CD4-positive, alpha-beta T cell treated with Interleukin-6 at 100 ng/mL for 8 hours (primary cell): ENCODE results near the gene EFCAB7.

Experiments
- DNase-seq: peaks from one replicate; pipeline ENCODE4 v3.0.0-alpha.2; 2020; ENCODE audit warnings: mixed read lengths, low spot score

The EFCAB7 gene

DNA sequence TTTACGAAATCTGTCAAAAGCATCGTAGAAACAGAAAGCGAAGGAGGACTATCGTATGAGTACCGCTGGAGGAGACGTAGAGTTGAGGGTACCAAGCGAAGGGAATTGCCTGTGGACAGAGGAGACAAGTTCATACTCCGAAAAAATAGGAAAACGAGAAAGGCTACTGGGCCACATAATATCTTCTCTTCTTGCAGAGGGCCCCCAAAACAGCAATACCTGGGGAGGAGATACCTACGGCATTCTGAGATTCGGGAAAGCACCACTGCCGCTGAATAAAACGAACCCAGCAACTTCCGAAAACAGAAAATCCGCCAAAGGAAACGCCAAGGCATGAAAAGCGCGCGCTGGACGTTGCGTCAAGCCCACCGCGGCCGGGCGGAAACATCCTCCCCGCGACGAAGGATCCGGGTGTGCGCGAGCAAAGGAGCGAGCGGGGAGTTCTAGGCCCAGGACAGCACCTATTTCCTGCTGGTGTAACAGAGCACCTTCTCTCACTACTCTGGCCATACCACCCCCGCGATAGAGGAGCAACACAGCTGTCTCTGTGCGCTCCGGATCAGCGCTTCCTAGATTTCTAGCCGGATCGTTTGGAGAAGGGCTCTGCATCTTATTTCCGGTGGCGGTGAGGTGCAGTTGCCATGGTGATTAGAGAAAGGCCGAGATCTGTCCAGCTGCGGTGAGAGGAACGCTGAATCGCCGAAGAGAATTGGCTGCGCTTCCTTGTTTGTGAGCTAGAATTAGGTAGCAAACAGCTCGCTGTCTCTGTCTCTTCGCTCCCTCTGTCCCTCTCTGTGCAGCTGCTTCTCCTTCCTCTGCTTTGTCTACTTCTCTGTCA is at the start of gene EFCAB7, which contains the start of gene ITGB3BP:
EFCAB7 (plus strand) TSS at position 635 of the 838 bp plus-strand sequence. CDS start 2,048 bp downstream, outside the sequence.
ITGB3BP (minus strand) TSS at position 335 of the 838 bp plus-strand sequence; CDS start at position 243, 92 bp downstream.
- peak; percentile 67 for DNase-seq

GRCh38 chr1:63475761-63476160 is 47.6 kb upstream of the EFCAB7 start:
- no peak for DNase-seq

DNA sequence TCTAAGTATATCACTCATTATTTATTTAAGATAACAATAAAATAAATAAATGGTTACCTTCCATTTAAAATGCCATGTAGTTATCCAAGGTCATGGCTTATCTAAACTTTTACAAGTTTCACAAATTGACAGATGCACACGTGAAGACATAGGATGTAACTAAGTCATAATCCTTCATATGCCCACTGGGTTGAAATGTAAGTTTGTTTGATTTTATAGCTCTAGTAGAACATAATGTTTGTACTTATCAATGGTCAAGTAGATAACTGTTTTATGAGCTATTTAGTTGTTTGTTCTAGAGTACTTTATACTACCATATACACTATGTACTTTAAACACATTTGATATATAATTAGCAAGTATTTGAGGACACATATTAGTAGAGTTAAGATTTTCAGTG is 43.3 kb upstream of the EFCAB7 start:
- DNase-seq, result no peak

DNA sequence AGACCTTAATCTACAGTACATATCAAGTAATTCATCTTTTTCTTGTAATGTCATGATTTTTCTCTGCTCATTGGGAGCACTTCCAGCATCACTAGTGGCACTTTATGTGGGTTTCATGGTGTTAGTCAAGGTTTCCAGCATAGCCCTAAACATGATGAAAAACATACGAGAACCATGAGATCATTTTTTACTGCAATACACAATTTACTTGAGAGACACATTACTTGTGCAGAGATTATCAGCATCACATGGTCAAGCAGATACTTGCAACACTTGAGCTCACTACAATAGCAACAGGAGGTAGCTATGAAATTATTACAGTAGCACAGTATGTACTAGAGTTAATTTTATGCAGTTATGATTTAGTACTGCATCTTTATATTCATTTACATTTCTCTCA is 36.7 kb upstream of the EFCAB7 start:
- no peak for DNase-seq

- no peak for DNase-seq
Observed at GRCh38 chr1:63487336-63488065, 35.8 kb upstream of the EFCAB7 start.

- no peak for DNase-seq
Observed at GRCh38 chr1:63497577-63497976, 25.7 kb upstream of the EFCAB7 start.

- no peak for DNase-seq
Observed at GRCh38 chr1:63498106-63498505, 25.2 kb upstream of the EFCAB7 start.

DNA sequence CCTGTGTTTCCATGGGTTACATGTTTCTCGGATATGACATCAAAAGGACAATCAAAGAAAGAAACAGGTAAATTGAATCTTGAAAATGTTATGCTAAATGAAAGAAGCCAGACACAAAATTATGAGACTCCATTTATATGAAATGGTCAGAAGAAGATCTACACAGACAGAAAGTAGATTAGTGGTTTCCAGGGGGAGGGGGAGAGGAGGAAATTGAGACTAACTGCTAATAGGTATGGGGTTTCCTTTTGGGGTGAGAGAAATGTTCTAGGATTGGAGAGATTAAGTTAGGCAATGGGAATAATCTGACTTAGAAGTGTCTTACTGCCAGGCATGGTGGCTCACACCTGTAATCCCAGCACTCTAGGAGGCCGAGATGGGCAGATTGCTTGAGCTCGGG is 22.1 kb upstream of the EFCAB7 start:
- no peak for DNase-seq

DNA sequence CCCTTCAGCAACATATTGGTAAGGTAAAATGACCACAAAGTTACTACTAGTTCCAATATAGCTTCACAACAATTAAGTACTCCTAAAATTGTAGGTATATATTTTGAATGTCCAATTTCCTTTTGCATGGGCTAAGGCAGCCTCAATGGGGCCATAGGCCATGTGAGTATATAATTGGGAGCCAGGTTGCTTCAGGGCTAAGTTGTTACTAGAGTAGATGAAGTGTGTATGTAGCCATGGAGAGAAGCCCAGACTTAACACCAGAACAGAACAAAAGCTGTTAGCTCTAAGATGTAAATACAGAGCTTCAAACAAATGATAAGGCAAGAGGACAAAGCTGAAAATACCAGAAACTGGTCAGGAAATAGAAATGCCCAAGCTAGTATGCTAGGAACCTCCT is 16.5 kb upstream of the EFCAB7 start:
- no peak for DNase-seq

GRCh38 chr1:63509718-63510117 is 13.6 kb upstream of the EFCAB7 start:
- no peak for DNase-seq

DNA sequence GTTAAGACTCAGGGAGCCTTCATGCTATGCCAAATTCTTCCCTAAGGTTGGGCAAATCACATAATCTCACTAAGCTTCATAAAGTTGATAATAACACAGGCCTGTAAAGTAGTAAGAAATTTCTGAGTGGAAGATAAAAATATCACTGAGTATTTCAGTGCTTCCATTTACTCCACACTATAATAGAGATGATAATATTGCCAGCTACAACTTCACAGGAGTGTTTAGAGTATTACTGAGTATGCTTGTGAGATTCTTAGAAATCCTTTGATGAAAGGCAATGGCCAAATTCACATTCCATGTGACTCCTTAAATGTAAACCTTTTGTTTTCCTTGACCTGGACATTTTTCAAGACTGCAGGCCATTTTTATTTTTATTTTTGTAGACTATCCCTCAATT is 10.7 kb upstream of the EFCAB7 start:
- no peak for DNase-seq

DNA sequence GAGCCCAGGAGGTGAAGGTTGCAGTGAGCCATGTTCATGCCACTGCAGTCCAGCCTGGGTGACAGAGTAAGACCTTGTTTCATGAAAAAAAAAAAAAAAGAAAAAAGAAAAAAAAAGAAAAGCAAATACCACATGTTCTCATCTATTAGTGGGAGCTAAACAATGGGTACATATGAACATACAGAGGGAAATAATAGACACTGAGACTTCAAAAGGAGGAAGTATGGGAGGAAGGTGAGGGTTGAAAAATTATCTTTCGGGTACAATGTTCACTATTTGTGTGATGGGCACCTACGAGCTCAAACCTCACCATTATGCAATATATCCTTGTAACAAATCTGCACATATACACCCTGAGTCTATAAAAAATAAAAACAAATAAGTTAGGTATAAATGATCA is 6.7 kb upstream of the EFCAB7 start:
- no peak for DNase-seq

DNA sequence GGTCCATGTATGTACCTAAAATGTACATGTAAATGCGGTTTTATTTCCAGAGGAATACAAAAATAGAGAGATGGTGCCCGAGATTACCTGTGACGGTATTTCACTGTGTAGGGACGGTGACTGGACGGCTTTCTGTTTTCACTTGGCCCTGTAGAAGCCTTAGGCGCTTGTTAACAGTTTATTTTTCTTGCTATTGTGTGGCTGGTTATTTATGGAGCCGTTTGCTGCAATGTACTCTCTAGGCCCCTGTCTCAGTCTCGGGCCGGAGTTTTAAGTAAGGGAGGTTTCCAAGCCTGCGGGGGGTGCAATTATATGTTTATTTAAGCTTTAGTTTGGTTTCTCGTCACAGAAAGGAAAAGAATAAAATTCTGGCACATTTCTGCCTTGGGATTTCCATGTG is 413 bp downstream of the EFCAB7 start:
- no peak for DNase-seq

DNA sequence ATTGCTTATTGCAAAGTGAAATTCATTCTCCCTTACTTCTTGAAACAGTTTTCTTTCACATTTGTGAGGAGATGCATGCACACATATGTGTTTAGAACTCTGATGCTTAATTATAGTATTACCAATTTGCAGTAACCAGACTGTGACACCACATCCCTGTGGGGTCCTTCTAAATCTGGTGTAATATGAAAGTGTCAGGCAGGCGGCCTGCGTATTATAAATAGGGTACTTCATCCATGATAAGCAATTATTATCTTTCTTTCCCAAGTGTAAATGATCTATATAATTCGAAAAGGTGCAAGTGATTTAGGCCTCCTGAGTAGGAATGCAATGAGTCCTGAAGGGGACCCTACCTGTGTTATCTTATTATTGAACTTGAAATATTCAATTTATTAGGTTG is 876 bp downstream of the EFCAB7 start:
- no peak for DNase-seq

GRCh38 chr1:63532727-63533126 is 9.4 kb downstream of the EFCAB7 start:
- DNase-seq, result no peak

- DNase-seq, result no peak
Observed at GRCh38 chr1:63533931-63534330, 10.6 kb downstream of the EFCAB7 start.

- no peak for DNase-seq
Observed at GRCh38 chr1:63534406-63534805, 11.1 kb downstream of the EFCAB7 start.

DNA sequence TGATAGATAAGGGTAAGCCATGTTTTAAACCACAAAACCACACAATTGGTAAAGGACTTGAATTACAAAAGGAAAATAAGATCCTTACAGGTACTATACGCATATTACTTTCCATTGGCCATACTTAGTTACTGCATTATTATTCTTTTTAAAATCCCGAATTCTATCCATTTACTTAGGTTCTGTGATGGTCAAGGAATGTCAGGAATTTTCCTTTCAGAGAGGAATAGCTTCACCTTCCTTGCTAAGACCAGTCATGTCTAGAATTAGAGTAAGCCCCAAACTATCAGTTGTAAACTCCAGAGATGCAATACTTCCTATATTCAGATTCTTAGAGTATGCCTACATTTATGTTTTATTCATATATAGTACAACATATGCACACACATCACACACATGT is 13.7 kb downstream of the EFCAB7 start:
- DNase-seq, result no peak

DNA sequence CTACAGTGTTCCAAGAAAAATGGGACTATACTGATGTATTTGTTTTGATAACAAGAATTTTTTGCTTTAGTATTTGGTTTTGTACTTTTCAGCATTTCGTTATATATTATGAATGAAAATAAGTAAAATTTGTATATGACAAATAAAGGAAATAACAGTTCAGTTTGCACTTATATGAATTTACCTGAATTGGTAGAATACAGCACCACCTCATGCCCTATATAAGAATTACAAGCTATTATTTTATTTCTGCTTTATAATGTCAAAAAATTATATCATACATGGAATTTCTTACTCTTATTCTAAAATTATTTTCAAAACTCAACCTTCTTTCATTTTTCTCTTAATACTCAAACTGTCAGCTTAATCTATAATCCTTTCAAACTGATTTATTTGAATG is 14.6 kb downstream of the EFCAB7 start:
- no peak for DNase-seq

DNA sequence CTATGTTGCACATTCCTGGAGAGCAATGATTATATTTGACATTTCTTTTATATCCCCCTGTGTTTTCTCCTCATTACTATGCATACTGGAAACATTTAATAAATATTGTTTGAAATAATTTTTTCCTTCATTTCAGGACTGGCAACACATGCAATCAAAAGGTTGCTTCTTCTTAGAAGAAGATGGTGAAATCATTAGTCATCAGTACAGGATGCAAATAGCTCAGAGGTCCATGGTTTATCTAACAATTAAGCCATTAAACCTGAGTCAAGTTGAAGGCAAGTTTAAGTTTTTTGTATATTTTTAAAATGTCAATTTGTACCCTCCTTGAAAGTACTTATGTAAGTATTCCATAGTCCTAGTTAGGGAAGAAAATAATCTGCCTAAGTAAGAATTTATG is 22.5 kb downstream of the EFCAB7 start:
- DNase-seq, result no peak

DNA sequence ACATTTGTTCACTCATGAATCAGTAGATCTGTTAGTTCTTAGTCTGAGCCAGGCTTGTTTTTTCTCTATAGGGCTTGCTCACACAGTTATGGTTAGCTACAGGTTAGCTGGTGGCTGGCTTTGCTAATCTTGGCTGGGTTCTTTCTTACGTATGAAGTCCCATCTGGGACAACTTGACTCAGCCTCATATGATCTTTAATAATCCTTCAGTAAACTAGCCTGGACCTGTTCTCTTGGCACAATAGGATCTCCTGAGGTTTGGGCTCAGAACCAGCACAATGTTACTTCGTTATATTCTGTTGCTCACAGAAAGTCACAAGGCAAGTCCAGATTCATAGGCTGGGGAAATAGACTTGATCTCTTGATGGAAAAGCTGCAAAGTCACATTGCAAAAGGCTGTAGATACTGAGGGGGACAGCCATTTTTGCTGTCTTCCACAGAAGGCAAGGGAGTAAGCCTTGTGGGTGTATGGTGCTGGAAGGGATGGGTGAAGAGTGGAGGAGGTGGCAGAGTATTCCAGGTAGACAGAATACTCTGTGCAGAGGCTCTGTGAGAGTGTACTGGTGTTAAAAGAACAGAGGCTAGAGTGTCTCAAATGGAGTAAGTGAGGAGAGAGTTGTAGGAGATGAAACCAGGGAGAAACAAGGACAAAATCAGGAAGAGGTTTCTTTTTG is 24.4 kb downstream of the EFCAB7 start:
- DNase-seq, result no peak

DNA sequence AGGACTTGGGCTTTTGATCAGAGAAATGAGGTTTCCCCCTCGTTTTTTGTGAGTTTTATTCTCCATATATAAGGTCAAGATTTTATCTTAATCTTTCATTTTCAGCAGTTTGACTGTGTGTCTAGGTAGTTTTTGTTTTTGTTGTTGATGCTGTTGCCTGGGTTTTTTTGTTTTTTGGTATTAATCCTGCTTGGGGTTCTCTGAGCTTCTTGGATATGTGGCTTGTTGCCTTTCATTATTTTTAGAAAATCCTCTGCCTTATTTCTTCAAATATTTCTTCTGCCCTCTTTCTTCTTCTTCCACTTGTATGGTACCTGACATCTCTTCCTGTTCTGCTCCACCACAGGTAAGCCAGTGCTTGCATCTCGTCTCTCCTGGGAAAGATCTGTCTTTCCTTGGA is 25.0 kb downstream of the EFCAB7 start:
- no peak for DNase-seq

DNA sequence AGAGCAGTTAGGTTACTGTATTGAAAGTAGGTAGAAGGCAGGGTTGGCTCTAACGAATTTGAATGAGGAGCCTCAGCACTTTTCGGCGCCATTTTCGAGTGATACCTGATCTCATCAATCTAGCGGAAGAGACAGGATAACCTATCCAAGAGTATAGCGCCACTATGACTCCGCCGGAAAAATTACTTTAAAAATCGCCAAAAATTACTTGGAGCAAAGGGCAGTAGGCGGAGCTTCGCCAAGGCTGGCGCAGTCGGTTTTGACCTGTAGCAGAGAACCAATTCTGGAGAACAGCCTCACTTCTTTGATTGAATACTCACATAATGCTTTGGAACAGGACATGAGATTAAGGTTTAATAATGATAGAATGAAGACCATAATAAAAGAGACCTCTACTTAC is 25.6 kb downstream of the EFCAB7 start:
- DNase-seq, result no peak
